Measurements from ENCODE around the gene HOXB9. TPM values are rescaled to one million over a fixed set of nuclear protein-coding genes. Genes with fewer than 3 reads are reported as not detected.
A peak's percentile ranks its signal among the peaks of the same experiment; 100 is the strongest.

Gene HOXB9
- total RNA-seq, 1 donor from 2014 or later: 0.11 TPM

- FAIRE-seq: no peak
Measured at GRCh38 chr17:48629411-48629759, 3.2 kb upstream of the HOXB9 start.

GRCh38 chr17:48628649-48629410, 2.7 kb upstream of the HOXB9 start:
- Mint-ChIP-seq H3K4me1 (ENCODE audit: low read depth, unreplicated experiment) (no peaks in the 10 kb centered on the region), H3K9me3 (ENCODE audit: unreplicated experiment) (peaks cover 16% of the 10 kb centered on the region), H3K4me3 (ENCODE audit: unreplicated experiment) (no peak overlapping the region), H3K36me3 (ENCODE audit: low read depth, unreplicated experiment) (peaks cover 10% of the 10 kb centered on the region), H3K27me3 (ENCODE audit: low read depth, unreplicated experiment) (peaks cover 83% of the 10 kb centered on the region), H3K27ac (ENCODE audit: unreplicated experiment) (no peak overlapping the region)
- H3K9me3 ChIP-seq (ENCODE audit: insufficient read depth, low read depth, low read length): peaks cover 12% of the 10 kb centered on the region
- no peaks in the 10 kb centered on the region for H3K36me3 ChIP-seq (ENCODE audit: insufficient read depth, low read length)
- H3K27me3 ChIP-seq (ENCODE audit: insufficient read depth, low read length): peaks cover 97% of the 10 kb centered on the region
- DNase-seq (ENCODE audit: low read depth) (no peak), FAIRE-seq (no peak)
- TF ChIP-seq CTCF (IDR thresholded peaks at IDR 0.05; ENCODE audit: insufficient read depth, low read depth, low read length): no peak
- no peak for TF ChIP-seq EZH2 (IDR thresholded peaks at IDR 0.05; ENCODE audit: insufficient read depth, low read length)
- H2AFZ ChIP-seq (ENCODE audit: low read depth, low read length): no peak overlapping the region
- no peak overlapping the region for H3K4me2 ChIP-seq (ENCODE audit: low read length)
- H3K4me1 ChIP-seq (ENCODE audit: insufficient read depth, low read length): peaks cover 14% of the 10 kb centered on the region
- no peak overlapping the region for H3K27ac ChIP-seq (ENCODE audit: low read depth, low read length)
- no peaks in the 10 kb centered on the region for H4K20me1 ChIP-seq (ENCODE audit: insufficient read depth, low read length)
- H3K9ac ChIP-seq (ENCODE audit: low read length): no peak overlapping the region
- H3K79me2 ChIP-seq (ENCODE audit: insufficient read depth, low read length): no peaks in the 10 kb centered on the region
- no peak overlapping the region for H3K4me3 ChIP-seq (ENCODE audit: insufficient read depth, low read depth, low read length)

More at GRCh38 chr17:48629411-48629759, 3.2 kb upstream of the HOXB9 start:
- Mint-ChIP-seq H3K36me3 (ENCODE audit: low read depth, unreplicated experiment) (peaks cover 10% of the 10 kb centered on the region), H3K27me3 (ENCODE audit: low read depth, unreplicated experiment) (peaks cover 83% of the 10 kb centered on the region), H3K27ac (ENCODE audit: unreplicated experiment) (no peak overlapping the region), H3K4me1 (ENCODE audit: low read depth, unreplicated experiment) (no peaks in the 10 kb centered on the region), H3K9me3 (ENCODE audit: unreplicated experiment) (peaks cover 16% of the 10 kb centered on the region), H3K4me3 (ENCODE audit: unreplicated experiment) (no peak overlapping the region)
- no peak for DNase-seq (ENCODE audit: low read depth)
- TF ChIP-seq EZH2 (IDR thresholded peaks at IDR 0.05; ENCODE audit: insufficient read depth, low read length) (peak; percentile 62), CTCF (IDR thresholded peaks at IDR 0.05; ENCODE audit: insufficient read depth, low read depth, low read length) (no peak)
- peaks cover 97% of the 10 kb centered on the region for H3K27me3 ChIP-seq (ENCODE audit: insufficient read depth, low read length)
- H3K4me3 ChIP-seq (ENCODE audit: insufficient read depth, low read depth, low read length): no peak overlapping the region
- peaks cover 14% of the 10 kb centered on the region for H3K4me1 ChIP-seq (ENCODE audit: insufficient read depth, low read length)
- no peak overlapping the region for H2AFZ ChIP-seq (ENCODE audit: low read depth, low read length)
- H3K9ac ChIP-seq (ENCODE audit: low read length): no peak overlapping the region
- peaks cover 12% of the 10 kb centered on the region for H3K9me3 ChIP-seq (ENCODE audit: insufficient read depth, low read depth, low read length)
- H3K4me2 ChIP-seq (ENCODE audit: low read length): no peak overlapping the region
- H3K79me2 ChIP-seq (ENCODE audit: insufficient read depth, low read length): no peaks in the 10 kb centered on the region
- H3K27ac ChIP-seq (ENCODE audit: low read depth, low read length): no peak overlapping the region
- no peaks in the 10 kb centered on the region for H3K36me3 ChIP-seq (ENCODE audit: insufficient read depth, low read length)
- no peaks in the 10 kb centered on the region for H4K20me1 ChIP-seq (ENCODE audit: insufficient read depth, low read length)

Measured in astrocyte (in vitro differentiated cells and primary cell).